HG02610 (cell line): Measurements from ENCODE around the gene P4HA3.
"Not testable (repeated sequence)": the region's sequence is repeated elsewhere in the genome, so short reads cannot be mapped to it uniquely, and the experiment has no call there.

ENCODE experiments used
- ATAC-seq: cut with Tn5 transposase; IDR thresholded peaks from one replicate; pipeline ENCODE4 v1.9.1; 2021; ENCODE audit warnings: mild to moderate bottlenecking, moderate library complexity; ENCODE audit not compliant: unreplicated experiment

Gene P4HA3

GRCh38 chr11:74311352-74311926, at the start of gene P4HA3:
Gene P4HA3, minus strand, starts transcription at chr11:74311640. Its CDS starts 29 bp downstream, at chr11:74311611.
- ATAC-seq = no peak

- no peak for ATAC-seq
Measured at GRCh38 chr11:74357449-74357848, 46.0 kb upstream of the P4HA3 start.

DNA sequence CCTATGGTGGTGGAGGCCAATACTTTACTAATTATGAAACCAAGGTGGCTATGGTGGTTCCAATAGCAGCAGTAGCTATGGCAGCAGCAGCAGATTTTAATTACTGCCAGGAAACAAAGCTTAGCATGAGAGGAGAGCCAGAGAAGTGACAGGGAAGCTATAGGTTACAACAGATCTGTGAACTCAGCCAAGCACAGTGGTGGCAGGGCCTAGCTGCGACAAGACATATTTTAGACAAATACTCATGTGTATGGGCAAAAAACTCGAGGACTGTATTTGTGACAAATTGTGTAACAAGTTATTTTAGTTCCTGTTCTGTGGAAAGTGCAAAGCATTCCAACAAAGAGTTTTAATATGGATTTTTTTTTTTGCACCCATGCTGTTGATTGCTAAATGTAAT, 44.2 kb upstream of the P4HA3 start:
- no peak for ATAC-seq

DNA sequence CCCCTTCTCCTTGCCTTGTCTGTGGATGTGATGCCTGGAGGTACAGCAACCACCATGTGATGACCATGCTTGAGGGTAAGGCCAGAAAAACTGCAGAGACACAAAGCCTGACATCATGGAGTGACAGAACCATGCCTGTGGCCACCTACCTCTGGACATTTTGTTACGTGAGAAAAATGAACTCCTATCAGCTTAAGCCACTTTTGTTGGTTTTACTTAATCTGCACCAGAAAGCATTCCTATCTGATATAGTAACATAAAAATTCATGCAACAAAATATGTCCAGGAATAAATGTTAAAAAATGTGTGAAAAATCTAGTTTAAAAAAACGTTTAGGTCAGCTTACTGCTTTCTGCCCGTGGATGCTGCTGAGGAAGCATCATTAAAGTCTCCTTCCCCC, 42.6 kb upstream of the P4HA3 start:
- ATAC-seq = no peak

DNA sequence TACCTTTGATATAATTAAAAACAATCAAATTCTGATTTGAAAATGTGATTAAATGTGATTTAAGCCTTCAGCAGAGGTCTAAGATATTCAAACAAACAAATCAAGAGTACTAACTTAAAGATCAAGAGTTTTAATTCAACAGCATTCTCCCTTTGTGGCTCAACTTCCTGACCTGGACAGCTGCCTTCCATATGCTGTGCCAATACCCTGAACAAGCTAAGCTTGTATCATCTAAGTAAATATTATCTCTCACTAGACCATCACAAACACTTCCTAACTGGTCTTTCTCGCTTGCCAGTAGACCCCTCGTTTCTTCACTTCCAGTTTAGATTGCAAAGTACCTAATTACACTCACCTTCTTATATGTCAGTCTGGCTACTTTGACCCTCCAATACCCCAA, 35.9 kb upstream of the P4HA3 start:
- ATAC-seq = no peak

- no peak for ATAC-seq
Measured at GRCh38 chr11:74345420-74345819, 34.0 kb upstream of the P4HA3 start.

GRCh38 chr11:74341921-74342320, 30.5 kb upstream of the P4HA3 start:
- ATAC-seq = no peak

- ATAC-seq = no peak
Measured at GRCh38 chr11:74339619-74340018, 28.2 kb upstream of the P4HA3 start.

DNA sequence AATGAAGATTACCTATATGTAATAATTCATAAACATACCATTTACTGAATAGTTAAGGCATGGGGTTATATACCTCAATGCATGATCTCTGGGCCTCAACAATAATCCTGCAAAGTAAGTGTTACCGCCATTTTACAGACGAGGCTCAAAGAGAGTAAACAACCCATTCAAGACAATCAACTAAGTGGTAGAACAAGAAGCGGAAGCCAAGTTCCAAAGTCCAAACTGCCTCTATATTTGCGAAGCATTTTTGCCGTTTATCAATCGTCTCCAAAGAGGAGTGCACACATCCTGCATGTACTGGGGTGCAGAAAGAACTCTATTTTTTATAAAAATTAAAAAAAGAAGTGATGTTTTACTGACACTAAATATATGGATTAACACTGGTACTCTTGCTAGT, 27.5 kb upstream of the P4HA3 start:
- no peak for ATAC-seq

DNA sequence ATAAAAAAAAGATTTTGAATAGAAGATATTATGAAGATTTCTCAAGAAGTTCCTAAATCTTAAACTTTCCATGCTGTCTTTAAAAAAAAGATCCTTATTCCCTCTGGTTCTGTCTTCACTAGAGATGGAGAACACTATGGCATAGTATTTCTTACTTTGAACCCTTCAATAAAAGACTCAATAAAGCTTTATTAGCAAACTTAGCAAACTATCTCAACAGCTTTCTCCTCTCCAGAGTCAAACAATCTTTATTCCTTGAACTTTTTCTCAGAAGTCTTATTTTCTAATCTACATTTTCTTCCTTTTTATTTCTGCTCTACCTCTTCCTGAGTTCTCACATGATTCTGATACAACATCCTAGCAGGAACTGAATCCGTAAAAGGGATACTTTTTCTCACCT, 21.8 kb upstream of the P4HA3 start:
- no peak for ATAC-seq

- no peak for ATAC-seq
Measured at GRCh38 chr11:74332291-74332690, 20.9 kb upstream of the P4HA3 start.

DNA sequence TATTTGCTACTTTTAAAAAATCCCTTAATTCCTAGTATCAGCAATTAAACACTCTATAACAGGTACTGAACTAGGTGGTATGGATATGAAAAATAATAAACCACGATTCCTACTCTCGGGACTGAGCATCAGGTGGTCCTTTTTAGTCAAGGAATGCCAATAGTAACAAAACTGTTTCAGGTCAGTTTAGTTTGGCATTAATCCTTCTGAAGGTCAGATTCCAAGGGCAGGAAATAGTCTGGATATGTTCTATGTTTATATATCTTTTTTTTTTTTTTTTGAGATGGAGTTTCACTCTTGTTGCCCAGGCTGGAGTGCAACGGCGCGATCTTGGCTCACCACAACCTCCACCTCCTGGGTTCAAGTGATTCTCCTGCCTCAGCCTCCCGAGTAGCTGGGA, 19.6 kb upstream of the P4HA3 start:
- not testable (repeated sequence) for ATAC-seq

DNA sequence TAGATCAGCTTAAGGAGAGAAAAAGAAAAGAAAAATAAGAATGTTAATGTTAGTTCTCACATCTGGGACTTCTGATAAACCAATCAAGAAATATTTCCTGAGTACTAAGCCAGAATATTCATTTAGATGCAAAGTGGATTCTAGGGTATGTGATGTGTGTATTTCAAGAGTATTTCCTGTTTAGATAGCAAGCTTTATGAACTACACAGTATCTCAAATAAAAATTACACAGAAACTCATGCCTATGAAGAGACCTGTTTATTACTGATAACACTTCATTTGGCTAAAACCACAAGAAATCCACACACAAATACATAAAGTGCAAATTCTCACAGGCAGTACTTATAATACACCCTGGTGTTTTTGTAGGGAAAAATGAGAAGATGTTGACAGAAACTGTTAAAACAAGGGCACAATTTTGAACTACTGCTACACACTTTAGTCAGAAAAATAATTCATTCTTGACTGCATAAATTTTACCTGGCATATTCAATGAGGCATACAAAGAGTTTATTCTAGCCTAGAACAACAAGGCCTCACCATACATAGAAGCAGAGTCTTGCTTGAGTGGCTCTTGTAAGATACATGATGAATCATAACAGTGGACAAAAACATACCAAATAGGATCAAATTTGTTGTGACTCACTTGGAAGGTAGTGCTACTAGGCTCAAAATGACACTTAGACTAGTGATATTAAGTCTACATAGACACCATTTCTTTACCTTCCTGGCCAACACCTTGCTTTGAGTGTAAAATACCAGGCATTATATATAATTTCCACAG, 18.8 kb upstream of the P4HA3 start:
- no peak for ATAC-seq

DNA sequence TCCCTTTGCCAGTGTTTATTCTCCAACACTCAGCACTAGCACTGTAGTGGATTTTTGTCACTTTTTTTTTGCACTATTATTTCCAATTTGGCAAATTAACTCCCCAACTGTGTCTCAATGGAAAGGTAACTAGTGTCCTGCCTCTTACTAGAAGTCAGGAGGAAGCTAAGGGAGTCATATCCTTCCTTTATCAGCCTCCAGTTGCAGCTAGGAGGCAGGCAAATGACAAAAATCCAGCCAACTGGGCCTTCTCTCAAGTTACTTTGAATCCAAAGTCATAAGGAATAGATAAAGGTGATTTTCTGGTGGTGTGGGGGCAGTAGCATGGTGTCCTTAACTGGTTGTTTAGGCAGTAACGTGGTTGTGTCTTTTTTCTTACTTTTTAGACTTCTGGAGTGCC, 15.6 kb upstream of the P4HA3 start:
- no peak for ATAC-seq

DNA sequence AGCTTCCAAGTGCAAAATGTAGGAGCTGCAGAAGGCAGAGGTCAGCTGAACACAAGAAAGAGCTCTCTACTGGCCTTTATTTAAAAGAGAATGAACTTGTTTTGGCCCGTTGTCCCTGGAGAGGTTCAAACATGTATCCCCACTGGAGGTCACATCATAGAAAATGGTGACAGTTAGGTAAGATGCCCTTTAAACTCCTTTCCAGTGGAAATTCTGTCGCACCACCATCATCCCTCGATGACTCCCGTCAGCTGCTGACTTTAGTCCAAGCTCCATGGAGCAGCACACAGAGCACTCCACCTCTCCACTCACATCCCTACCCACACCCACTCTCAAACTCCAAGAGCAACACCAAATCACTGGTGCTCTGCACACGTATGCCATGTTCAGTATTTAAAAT, 15.2 kb upstream of the P4HA3 start:
- no peak for ATAC-seq

DNA sequence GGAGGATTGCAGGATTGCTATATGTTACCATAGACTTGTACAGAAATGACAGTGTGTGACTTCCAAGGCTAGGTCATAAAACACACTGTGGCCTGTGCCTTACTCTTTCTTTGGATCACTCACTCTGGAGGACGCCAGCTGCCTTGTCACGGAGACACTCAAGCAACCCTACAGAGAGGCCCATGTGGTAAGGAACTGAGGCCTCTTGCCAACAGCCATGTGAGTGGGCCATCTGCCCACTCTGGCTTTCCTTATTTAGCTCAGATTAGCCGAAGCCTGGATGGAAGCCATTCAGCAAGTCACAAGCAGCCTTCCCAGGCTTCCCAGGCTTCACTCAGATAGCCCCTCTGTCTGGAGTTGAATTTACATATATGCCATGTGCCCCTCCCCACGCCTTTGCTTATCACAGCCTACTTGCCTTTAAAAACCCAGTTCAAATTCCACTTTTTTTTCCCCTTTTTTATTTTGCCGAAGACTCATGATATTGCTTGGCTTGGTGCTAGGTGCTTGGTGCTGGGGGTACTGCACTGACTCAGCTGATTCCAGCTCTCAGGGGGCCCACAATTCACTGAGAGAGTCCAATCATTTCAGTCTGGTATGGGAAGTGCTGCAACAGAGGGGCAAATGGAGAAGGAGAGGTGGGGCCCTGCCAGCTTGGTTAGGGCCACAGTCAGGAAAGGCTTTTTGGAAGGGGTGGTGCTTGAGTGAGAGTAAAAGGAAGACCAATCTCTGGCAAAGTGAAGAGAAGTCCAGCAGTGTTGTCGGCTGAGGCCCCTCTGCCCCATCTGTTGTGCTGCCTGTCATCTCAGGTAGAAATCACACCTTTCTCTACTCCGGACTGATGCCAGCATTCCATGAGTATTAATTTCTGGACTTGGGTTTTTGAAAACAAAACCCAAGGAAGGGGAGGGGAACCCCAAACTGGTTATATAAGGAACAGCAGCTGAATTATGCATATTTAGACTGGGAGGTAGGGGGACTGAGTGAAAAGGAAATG, 14.5 kb upstream of the P4HA3 start:
- no peak for ATAC-seq

GRCh38 chr11:74322667-74323066, 11.2 kb upstream of the P4HA3 start:
- ATAC-seq = no peak

GRCh38 chr11:74321487-74322188, 10.2 kb upstream of the P4HA3 start:
- ATAC-seq = no peak

GRCh38 chr11:74320538-74320937, 9.1 kb upstream of the P4HA3 start:
- no peak for ATAC-seq

GRCh38 chr11:74319139-74319816, 7.8 kb upstream of the P4HA3 start:
- ATAC-seq = no peak
